H1 (cell line): ENCODE measurements around the gene ARHGAP5. TPM values are rescaled to one million over a fixed set of nuclear protein-coding genes. Genes with fewer than 3 reads are reported as not detected.

Experiments
- CTCF ChIA-PET: fragments of 300-600 bp; sonication (Branson Sonifier 250); formaldehyde crosslinking; loops from one replicate; lab custom pipeline; 2021; ENCODE audit not compliant: partially characterized antibody; lab: Charles Lee
- POLR2A ChIA-PET: fragments of 300-600 bp; sonication (Branson Sonifier 250); formaldehyde crosslinking; loops from one replicate; lab custom pipeline; 2021; ENCODE audit warnings: inconsistent platforms; ENCODE audit not compliant: partially characterized antibody; lab: Charles Lee
- DNase-seq, 2 experiments: peaks; one replicate each; pipeline versions ENCODE4 v3.0.0 to v3.0.0-alpha.2; 2010 to 2022; ENCODE audit warnings: low spot score in 2 of 2, low read depth in 1 of 2, mixed read lengths in 1 of 2
- FAIRE-seq: peaks from 2 replicates; lab custom pipeline; 2011; peaks lifted over from hg19 to GRCh38; lab: Jason Lieb, UNC
- H2AFZ ChIP-seq: 2 replicates; pipeline ENCODE4 v1.8.1; 2012; ENCODE audit warnings: low read length, inconsistent platforms
- H2AK5ac ChIP-seq: 2 replicates; pipeline ENCODE4 v1.6.1; 2013; ENCODE audit warnings: low read depth, low read length
- H2BK120ac ChIP-seq: replicated peaks from 2 replicates; pipeline ENCODE3; 2013; ENCODE audit warnings: low read depth, low read length, inconsistent platforms
- H2BK12ac ChIP-seq: 2 replicates; pipeline ENCODE4 v1.6.1; 2013; ENCODE audit warnings: low read depth, low read length
- H2BK15ac ChIP-seq: 2 replicates; pipeline ENCODE4 v1.6.1; 2013; ENCODE audit warnings: low read length
- H2BK20ac ChIP-seq: 2 replicates; pipeline ENCODE4 v1.6.1; 2013; ENCODE audit warnings: low read length
- H2BK5ac ChIP-seq: 2 replicates; pipeline ENCODE4 v1.6.1; 2013; ENCODE audit warnings: low read depth, low read length
- H3K14ac ChIP-seq: 2 replicates; pipeline ENCODE4 v1.6.1; 2013; ENCODE audit warnings: inconsistent platforms; ENCODE audit not compliant: insufficient read length
- H3K18ac ChIP-seq: 2 replicates; pipeline ENCODE4 v1.6.1; 2013; ENCODE audit warnings: low read length; ENCODE audit errors: extremely low read depth
- H3K23ac ChIP-seq: 2 replicates; pipeline ENCODE4 v1.6.1; 2013; ENCODE audit warnings: inconsistent platforms; ENCODE audit not compliant: insufficient read length
- H3K23me2 ChIP-seq: 2 replicates; pipeline ENCODE4 v1.6.1; 2013; ENCODE audit warnings: low read depth, low read length
- H3K27ac ChIP-seq: 2 replicates; pipeline ENCODE4 v1.6.1; 2011; ENCODE audit warnings: low read depth, low read length, inconsistent platforms
- H3K27me3 ChIP-seq, 4 experiments: replicated peaks in 1 of 4; 1 replicate in 1 of 4; 2 replicates in 3 of 4; pipeline versions ENCODE4 v1.6.1 to v1.8.1; 2011 to 2013; ENCODE audit warnings: low read length in 3 of 4, mild to moderate bottlenecking in 3 of 4, inconsistent platforms in 2 of 4, mixed read lengths in 2 of 4, moderate library complexity in 1 of 4; ENCODE audit not compliant: control insufficient read depth in 3 of 4, insufficient read depth in 3 of 4; ENCODE audit errors: extremely low read depth in 1 of 4
- H3K36me3 ChIP-seq, 4 experiments: 2 replicates each; pipeline versions ENCODE4 v1.6.1 to v1.8.1; 2011 to 2013; ENCODE audit warnings: mild to moderate bottlenecking in 4 of 4, low read length in 3 of 4, moderate library complexity in 2 of 4, control low read depth in 1 of 4, inconsistent platforms in 1 of 4; ENCODE audit not compliant: insufficient read depth in 4 of 4, control insufficient read depth in 2 of 4
- H3K4ac ChIP-seq: replicated peaks from 2 replicates; pipeline ENCODE3; 2013; ENCODE audit warnings: low read length, low read depth, mixed read lengths, inconsistent platforms; ENCODE audit not compliant: insufficient read length
- H3K4me1 ChIP-seq, 4 experiments: replicated peaks in 1 of 4; 1 replicate in 1 of 4; 2 replicates in 3 of 4; pipeline versions ENCODE4 v1.6.1 to v1.8.1; 2011 to 2013; ENCODE audit warnings: low read length in 3 of 4, inconsistent platforms in 2 of 4, mixed read lengths in 1 of 4; ENCODE audit not compliant: insufficient read depth in 4 of 4, control insufficient read depth in 3 of 4
- H3K4me2 ChIP-seq, 2 experiments: 2 replicates each; pipeline versions ENCODE4 v1.6.1 to v1.8.1; 2011 to 2013; ENCODE audit warnings: low read depth in 2 of 2, low read length in 2 of 2, control low read depth in 1 of 2, inconsistent platforms in 1 of 2, mild to moderate bottlenecking in 1 of 2; ENCODE audit not compliant: insufficient read depth in 1 of 2
- H3K4me3 ChIP-seq, 4 experiments: fragments of 200-600, 300-600 bp in 1 of 4; sonication (generic), shearing (Covaris generic), sonication (Bioruptor Twin) in 1 of 4; 2 replicates each; pipeline versions ENCODE4 v1.5.1 to v1.8.1; 2011 to 2016; ENCODE audit warnings: low read length in 4 of 4, low read depth in 3 of 4, control low read depth in 2 of 4, inconsistent platforms in 2 of 4, mild to moderate bottlenecking in 2 of 4, mixed read lengths in 1 of 4, moderate library complexity in 1 of 4; ENCODE audit not compliant: insufficient read depth in 2 of 4; ENCODE audit errors: extremely low read depth in 1 of 4
- H3K56ac ChIP-seq: replicated peaks from 2 replicates; pipeline ENCODE3; 2013; ENCODE audit warnings: low read depth, mild to moderate bottlenecking, mixed read lengths, low read length, inconsistent platforms; ENCODE audit not compliant: insufficient read length
- H3K79me1 ChIP-seq: 2 replicates; pipeline ENCODE4 v1.6.1; 2013; ENCODE audit warnings: low read depth, low read length, control low read depth
- H3K79me2 ChIP-seq, 2 experiments: 2 replicates each; pipeline versions ENCODE4 v1.6.1 to v1.8.1; 2012 to 2013; ENCODE audit warnings: low read length in 2 of 2, mild to moderate bottlenecking in 2 of 2, inconsistent platforms in 1 of 2; ENCODE audit not compliant: insufficient read depth in 2 of 2, control insufficient read depth in 1 of 2
- H3K9ac ChIP-seq, 4 experiments: replicated peaks in 1 of 4; 1 replicate in 1 of 4; 2 replicates in 3 of 4; pipeline versions ENCODE4 v1.6.1 to v1.8.1; 2011 to 2013; ENCODE audit warnings: low read depth in 3 of 4, low read length in 3 of 4, control low read depth in 2 of 4, mild to moderate bottlenecking in 2 of 4, moderate library complexity in 2 of 4, inconsistent platforms in 1 of 4; ENCODE audit errors: extremely low read depth in 1 of 4
- H3K9me3 ChIP-seq, 2 experiments: 2 replicates each; pipeline versions ENCODE4 v1.6.1 to v1.8.1; 2012 to 2013; ENCODE audit warnings: mild to moderate bottlenecking in 2 of 2, moderate library complexity in 2 of 2, control low read depth in 1 of 2, inconsistent platforms in 1 of 2, low read depth in 1 of 2, low read length in 1 of 2, mixed read lengths in 1 of 2; ENCODE audit not compliant: insufficient read depth in 2 of 2
- H4K20me1 ChIP-seq, 2 experiments: replicated peaks in 1 of 2; 2 replicates each; pipeline versions ENCODE3 to v1.8.1; 2011 to 2013; ENCODE audit warnings: inconsistent platforms in 2 of 2, low read length in 2 of 2, mild to moderate bottlenecking in 1 of 2; ENCODE audit not compliant: insufficient read depth in 2 of 2, control insufficient read depth in 1 of 2
- H4K5ac ChIP-seq: 2 replicates; pipeline ENCODE4 v1.6.1; 2013; ENCODE audit warnings: low read length, low read depth, mixed read lengths, inconsistent platforms; ENCODE audit not compliant: insufficient read length
- H4K8ac ChIP-seq: 2 replicates; pipeline ENCODE4 v1.8.0; 2013; ENCODE audit warnings: mild to moderate bottlenecking, moderate library complexity, low read length, inconsistent platforms; ENCODE audit not compliant: insufficient read depth; ENCODE audit errors: extremely low read depth
- H4K91ac ChIP-seq: replicated peaks from 2 replicates; pipeline ENCODE3; 2013; ENCODE audit warnings: low read length, mixed read lengths, inconsistent platforms; ENCODE audit not compliant: insufficient read length
- CBX8 ChIP-seq: fragments of 300-800, 300-1000 bp; sonication (generic); IDR thresholded peaks from 2 replicates; pipeline ENCODE4 v1.7.1; 2016; ENCODE audit warnings: low read depth, low read length, borderline replicate concordance
- CHD2 ChIP-seq: IDR thresholded peaks from 2 replicates; pipeline ENCODE4 v1.6.1; 2012; ENCODE audit warnings: low read length, improper control_type of control experiment
- E2F6 ChIP-seq: IDR thresholded peaks from 2 replicates; pipeline ENCODE4 v1.6.1; 2012; ENCODE audit warnings: inconsistent platforms
- FOSL1 ChIP-seq: IDR thresholded peaks from 2 replicates; pipeline ENCODE4 v1.6.1; 2011; ENCODE audit warnings: mild to moderate bottlenecking, low read depth, low read length, moderate library complexity; ENCODE audit not compliant: insufficient read depth
- RAD21 ChIP-seq, 2 experiments: IDR thresholded peaks in 1 of 2; conservative IDR thresholded peaks in 1 of 2; 2 replicates each; pipeline ENCODE4 v1.6.1; 2011; ENCODE audit warnings: low read depth in 2 of 2, low read length in 2 of 2, improper control_type of control experiment in 1 of 2, inconsistent platforms in 1 of 2, mild to moderate bottlenecking in 1 of 2, moderate library complexity in 1 of 2
- SP2 ChIP-seq: IDR thresholded peaks from 2 replicates; pipeline ENCODE4 v1.6.1; 2012; ENCODE audit warnings: mild to moderate bottlenecking, low read length, inconsistent platforms
- WGBS, 2 experiments: shearing (Covaris generic) in 1 of 2; methylation state at CpG; one replicate each; pipeline versions ENCODE4 v1.1.6 to v1.1.7; 2013 to 2015; ENCODE audit warnings: low lambda C conversion rate in 2 of 2, mixed read lengths in 2 of 2, inconsistent platforms in 1 of 2, low coverage in 1 of 2, missing lambda C conversion rate in 1 of 2; ENCODE audit not compliant: insufficient replicate concordance in 2 of 2, insufficient coverage in 1 of 2, insufficient read length in 1 of 2; ENCODE audit errors: extremely low coverage in 1 of 2, missing lambda C conversion rate in 1 of 2; 5-methylcytosine and 5-hydroxymethylcytosine counted together
- polyA plus RNA-seq, 7 experiments: library from polyadenylated mRNA; depleted of rRNA in 3 of 7; stranded (reverse) in 5 of 7; unstranded in 2 of 7; fragments of >200 nt in 5 of 7; fragments of 200-250 nt in 2 of 7; gene quantifications; 1 replicate in 5 of 7; 2 replicates in 1 of 7; 4 replicates in 1 of 7; pipeline versions ENCODE4 v1.2.1 to v1.2.3, GENCODE V29; 2011 to 2013; ENCODE audit warnings: missing spikeins in 2 of 7, mixed read lengths in 2 of 7
- total RNA-seq: library from RNA; stranded (reverse); fragmentation: NEBNext Ultra II Directional; extraction: Animal tissue kit (Norgen Biotek cat#: 25700); gene quantifications from 2 replicates; pipeline ENCODE4 v1.2.1, GENCODE V29; 2021

Gene ARHGAP5
- total and polyA plus RNA-seq, 2 of the 8 experiments (the other 6 are each of a cell fraction or from before 2014, with no cell fraction given): 7.8 to 77.3 TPM

GRCh38 chr14:32129124-32129523 lies 52.0 kb downstream of the ARHGAP5 start:
- TF ChIP-seq SP2: no peak
- TF ChIP-seq E2F6: no peak
- TF ChIP-seq CBX8: no peak
- no peak for TF ChIP-seq FOSL1
- no peak for TF ChIP-seq CHD2
- no peak for TF ChIP-seq RAD21 (IDR thresholded peaks at IDR 0.05 in 1 of 2, conservative IDR thresholded peaks at IDR 0.05 in 1 of 2; ENCODE audit: low read depth in 2 of 2, low read length in 2 of 2)
- ChIA-PET POLR2A (no interaction called here), CTCF (no interaction called here)
- Histone ChIP-seq H3K23ac (no peak overlapping the region), H3K56ac (no peak overlapping the region), H3K79me1 (peaks cover 2% of the 10 kb centered on the region; the same call in 1 of the 2 replicates), H3K9me3 (peaks cover 14 to 17% of the 10 kb centered on the region in 2 experiments), H3K4me3 (no peak overlapping the region), H3K36me3 (peaks cover 0 to 22% (median 9%) of the 10 kb centered on the region in 4 experiments; a peak in 3 of 8 replicates), H2BK20ac (no peak overlapping the region), H2AFZ (no peak overlapping the region), H4K5ac (no peak overlapping the region), H3K23me2 (no peaks in the 10 kb centered on the region), H4K20me1 (no peaks in the 10 kb centered on the region), H4K91ac (no peak overlapping the region), H2BK15ac (no peak overlapping the region), H3K4me1 (no peaks in the 10 kb centered on the region), H4K8ac (no peak overlapping the region), H3K27me3 (no peaks in the 10 kb centered on the region), H3K14ac (no peak overlapping the region), H3K9ac (no peak overlapping the region), H3K79me2 (peaks cover 0 to 43% of the 10 kb centered on the region in 2 experiments; a peak in 2 of 4 replicates), H2BK12ac (no peak overlapping the region), H3K4me2 (no peak overlapping the region), H3K18ac (no peak overlapping the region), H2BK120ac (no peak overlapping the region), H3K4ac (no peak overlapping the region), H2AK5ac (no peak overlapping the region), H3K27ac (no peak overlapping the region), H2BK5ac (no peak overlapping the region)
- DNase-seq (no peak), FAIRE-seq (no peak)
- 89% methylated on average over 2 of the region's 2 CpGs; no CpG with 5 or more reads in 1 of the 2 experiments for WGBS, 2 experiments
